ENCODE results near the gene ANKRD55. TPM values are rescaled to one million over a fixed set of nuclear protein-coding genes. Genes with fewer than 3 reads are reported as not detected.

The ANKRD55 gene
- total RNA-seq, 3 donors from 2014 or later (not counting 1 experiment from before 2014, with no cell fraction given): 0.88 TPM; not detected in 2

DNA sequence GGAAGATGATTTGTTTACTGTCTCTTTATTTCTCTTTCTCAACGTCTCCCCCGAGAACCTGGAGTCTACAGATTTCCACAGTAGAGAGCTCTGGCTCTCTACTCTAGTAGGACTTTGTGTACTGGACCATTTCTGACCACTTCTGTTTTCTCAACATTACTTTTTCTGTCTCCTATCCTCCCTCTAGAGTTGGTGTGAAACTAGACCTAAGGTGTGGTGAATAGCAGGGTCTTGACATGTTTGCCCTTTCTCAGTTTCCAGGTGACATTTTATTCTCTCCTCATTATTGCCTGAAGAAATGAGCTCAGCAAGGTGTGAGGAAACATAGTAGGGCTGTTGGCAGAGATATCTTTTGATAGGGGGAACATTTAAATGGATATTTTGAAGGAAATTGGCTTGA, 176.3 kb downstream of the ANKRD55 start:
- Histone ChIP-seq H3K4me3 (ENCODE audit: low read length) (no peak overlapping the region), H3K27ac (ENCODE audit: low read length) (no peak overlapping the region), H3K27me3 (ENCODE audit: control insufficient read depth, insufficient read depth, low read length) (no peaks in the 10 kb centered on the region), H3K4me1 (ENCODE audit: control insufficient read depth, insufficient read depth, low read length) (peaks cover 10% of the 10 kb centered on the region), H3K9me3 (ENCODE audit: control insufficient read depth, insufficient read depth, low read length) (no peaks in the 10 kb centered on the region), H3K36me3 (ENCODE audit: control insufficient read depth, insufficient read depth, low read length) (no peaks in the 10 kb centered on the region)
- Mint-ChIP-seq H3K36me3 (no peaks in the 10 kb centered on the region), H3K4me3 (no peak overlapping the region), H3K27me3 (ENCODE audit: low read depth in 2 of 2) (peaks cover 13 to 25% of the 10 kb centered on the region in 2 donors), H3K4me1 (peaks cover 16 to 20% of the 10 kb centered on the region in 2 donors), H3K9me3 (no peaks in the 10 kb centered on the region), H3K27ac (no peak overlapping the region)
- DNase-seq (no peak), ATAC-seq (no peak)
- TF ChIP-seq, protein P1, sequence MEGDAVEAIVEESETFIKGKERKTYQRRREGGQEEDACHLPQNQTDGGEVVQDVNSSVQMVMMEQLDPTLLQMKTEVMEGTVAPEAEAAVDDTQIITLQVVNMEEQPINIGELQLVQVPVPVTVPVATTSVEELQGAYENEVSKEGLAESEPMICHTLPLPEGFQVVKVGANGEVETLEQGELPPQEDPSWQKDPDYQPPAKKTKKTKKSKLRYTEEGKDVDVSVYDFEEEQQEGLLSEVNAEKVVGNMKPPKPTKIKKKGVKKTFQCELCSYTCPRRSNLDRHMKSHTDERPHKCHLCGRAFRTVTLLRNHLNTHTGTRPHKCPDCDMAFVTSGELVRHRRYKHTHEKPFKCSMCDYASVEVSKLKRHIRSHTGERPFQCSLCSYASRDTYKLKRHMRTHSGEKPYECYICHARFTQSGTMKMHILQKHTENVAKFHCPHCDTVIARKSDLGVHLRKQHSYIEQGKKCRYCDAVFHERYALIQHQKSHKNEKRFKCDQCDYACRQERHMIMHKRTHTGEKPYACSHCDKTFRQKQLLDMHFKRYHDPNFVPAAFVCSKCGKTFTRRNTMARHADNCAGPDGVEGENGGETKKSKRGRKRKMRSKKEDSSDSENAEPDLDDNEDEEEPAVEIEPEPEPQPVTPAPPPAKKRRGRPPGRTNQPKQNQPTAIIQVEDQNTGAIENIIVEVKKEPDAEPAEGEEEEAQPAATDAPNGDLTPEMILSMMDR (IDR thresholded peaks at IDR 0.05): no peak
- WGBS (ENCODE audit: insufficient coverage): 89% methylated on average over 2 of the region's 2 CpGs
- intact Hi-C loops (cut with micrococcal nuclease): no loop called here

DNA sequence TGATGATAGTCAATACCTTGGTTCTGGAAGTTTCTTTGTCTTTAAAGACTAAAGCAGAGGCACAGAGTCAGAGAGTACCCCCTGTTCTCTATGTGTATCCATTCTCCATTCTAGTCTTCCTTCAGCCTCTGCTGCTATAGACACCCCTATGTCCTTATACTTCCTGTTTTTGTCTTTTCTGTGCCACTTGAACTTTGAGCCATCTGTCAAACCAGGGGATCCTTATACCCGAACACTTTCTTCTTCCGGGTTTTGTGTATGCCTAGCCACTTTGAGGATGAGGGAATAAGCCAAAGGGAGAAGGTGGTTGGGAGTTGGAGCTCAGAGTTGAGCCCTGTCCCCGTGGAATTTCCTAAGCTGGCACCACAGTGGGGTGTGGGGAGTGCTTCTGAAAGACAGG, 177.3 kb downstream of the ANKRD55 start:
- peaks cover 13 to 24% of the 10 kb centered on the region in 2 donors for H3K27me3 Mint-ChIP-seq (ENCODE audit: low read depth in 2 of 2)
- H3K4me3 Mint-ChIP-seq: no peak overlapping the region
- intact Hi-C loops (cut with micrococcal nuclease): no loop called here
- DNase-seq (no peak), ATAC-seq (no peak)
- no peaks in the 10 kb centered on the region for H3K36me3 Mint-ChIP-seq
- H3K4me1 Mint-ChIP-seq: peaks cover 16 to 23% of the 10 kb centered on the region in 2 donors
- 81% methylated on average over 3 of the region's 3 CpGs for WGBS (ENCODE audit: insufficient coverage)
- H3K9me3 ChIP-seq (ENCODE audit: control insufficient read depth, insufficient read depth, low read length): no peaks in the 10 kb centered on the region
- H3K36me3 ChIP-seq (ENCODE audit: control insufficient read depth, insufficient read depth, low read length): no peaks in the 10 kb centered on the region
- peaks cover 10% of the 10 kb centered on the region for H3K4me1 ChIP-seq (ENCODE audit: control insufficient read depth, insufficient read depth, low read length)
- no peak overlapping the region for H3K4me3 ChIP-seq (ENCODE audit: low read length)
- H3K27ac ChIP-seq (ENCODE audit: low read length): no peak overlapping the region
- TF ChIP-seq, protein P1 (IDR thresholded peaks at IDR 0.05): no peak
- H3K9me3 Mint-ChIP-seq: no peaks in the 10 kb centered on the region
- H3K27ac Mint-ChIP-seq: no peak overlapping the region
- no peaks in the 10 kb centered on the region for H3K27me3 ChIP-seq (ENCODE audit: control insufficient read depth, insufficient read depth, low read length)

DNA sequence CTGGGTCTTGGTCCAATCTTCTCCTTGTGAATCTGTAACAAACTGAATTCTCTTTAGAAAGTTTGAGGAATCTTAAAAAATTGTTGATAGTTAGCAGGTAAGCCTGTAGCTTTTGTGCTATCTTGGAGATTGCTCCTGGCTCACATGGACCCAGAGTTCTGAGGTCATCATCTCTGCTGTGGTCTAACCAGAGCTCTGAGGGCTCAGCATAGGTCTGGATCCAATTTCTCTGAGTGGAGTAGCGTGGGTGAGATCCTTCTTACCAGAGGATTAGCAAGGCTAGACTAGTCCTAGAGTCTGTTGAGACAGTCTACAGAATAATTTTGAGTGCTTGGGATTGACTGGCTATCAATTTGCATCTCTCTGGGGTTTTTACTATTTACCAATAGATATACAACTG, 177.8 kb downstream of the ANKRD55 start:
- no peak overlapping the region for H3K4me3 ChIP-seq (ENCODE audit: low read length)
- ATAC-seq (no peak), DNase-seq (no peak)
- no peaks in the 10 kb centered on the region for H3K9me3 ChIP-seq (ENCODE audit: control insufficient read depth, insufficient read depth, low read length)
- WGBS (ENCODE audit: insufficient coverage): 55% methylated on average over 1 of the region's 1 CpG
- no peak overlapping the region for H3K27ac ChIP-seq (ENCODE audit: low read length)
- H3K4me3 Mint-ChIP-seq: no peak overlapping the region
- H3K27me3 Mint-ChIP-seq (ENCODE audit: low read depth in 2 of 2): peaks cover 7 to 19% of the 10 kb centered on the region in 2 donors
- no peaks in the 10 kb centered on the region for H3K36me3 Mint-ChIP-seq
- no peak overlapping the region for H3K27ac Mint-ChIP-seq
- intact Hi-C loops (cut with micrococcal nuclease): no loop called here
- no peaks in the 10 kb centered on the region for H3K9me3 Mint-ChIP-seq
- H3K27me3 ChIP-seq (ENCODE audit: control insufficient read depth, insufficient read depth, low read length): no peaks in the 10 kb centered on the region
- TF ChIP-seq, protein P1 (IDR thresholded peaks at IDR 0.05): no peak
- no peaks in the 10 kb centered on the region for H3K36me3 ChIP-seq (ENCODE audit: control insufficient read depth, insufficient read depth, low read length)
- H3K4me1 ChIP-seq (ENCODE audit: control insufficient read depth, insufficient read depth, low read length): peaks cover 10% of the 10 kb centered on the region
- peaks cover 13 to 26% of the 10 kb centered on the region in 2 donors for H3K4me1 Mint-ChIP-seq

DNA sequence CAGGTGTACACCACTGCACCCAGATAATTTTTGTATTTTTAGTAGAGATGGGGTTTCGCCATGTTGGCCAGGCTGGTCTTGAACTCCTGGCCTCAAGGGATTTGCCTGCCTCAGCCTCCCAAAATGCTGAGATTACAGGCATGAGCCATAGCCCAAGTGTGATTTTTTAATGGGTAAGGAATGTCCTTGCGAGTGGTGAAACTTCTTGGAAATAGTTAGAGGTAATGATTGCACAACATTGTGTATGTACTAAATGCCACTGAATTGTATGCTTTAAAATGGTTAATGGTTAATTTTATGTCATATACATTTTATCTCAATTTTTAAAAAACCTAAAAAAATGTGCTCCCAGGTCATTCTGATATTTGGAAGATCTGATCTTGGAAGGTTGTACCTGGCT, 178.5 kb downstream of the ANKRD55 start:
- H3K4me1 Mint-ChIP-seq: peaks cover 13 to 26% of the 10 kb centered on the region in 2 donors
- no peak overlapping the region for H3K4me3 Mint-ChIP-seq

More for the DNA sequence above, 178.5 kb downstream of the ANKRD55 start:
- no peaks in the 10 kb centered on the region for H3K36me3 Mint-ChIP-seq
- no peaks in the 10 kb centered on the region for H3K9me3 Mint-ChIP-seq
- 100% methylated on average over 2 of the region's 2 CpGs for WGBS (ENCODE audit: insufficient coverage)
- no peaks in the 10 kb centered on the region for H3K36me3 ChIP-seq (ENCODE audit: control insufficient read depth, insufficient read depth, low read length)
- peaks cover 10% of the 10 kb centered on the region for H3K4me1 ChIP-seq (ENCODE audit: control insufficient read depth, insufficient read depth, low read length)
- no peak overlapping the region for H3K27ac ChIP-seq (ENCODE audit: low read length)
- intact Hi-C loops (cut with micrococcal nuclease): no loop called here
- TF ChIP-seq, protein P1 (IDR thresholded peaks at IDR 0.05): no peak
- H3K27ac Mint-ChIP-seq: no peak overlapping the region
- no peak overlapping the region for H3K4me3 ChIP-seq (ENCODE audit: low read length)
- H3K27me3 ChIP-seq (ENCODE audit: control insufficient read depth, insufficient read depth, low read length): no peaks in the 10 kb centered on the region
- DNase-seq: no peak
- no peak for ATAC-seq
- H3K27me3 Mint-ChIP-seq (ENCODE audit: low read depth in 2 of 2): peaks cover 7 to 18% of the 10 kb centered on the region in 2 donors
- no peaks in the 10 kb centered on the region for H3K9me3 ChIP-seq (ENCODE audit: control insufficient read depth, insufficient read depth, low read length)
